ENCODE measurements around the gene MUC4. TPM values are rescaled to one million over a fixed set of nuclear protein-coding genes. Genes with fewer than 3 reads are reported as not detected.

The MUC4 gene
- polyA plus RNA-seq, 1 experiment: not detected

DNA sequence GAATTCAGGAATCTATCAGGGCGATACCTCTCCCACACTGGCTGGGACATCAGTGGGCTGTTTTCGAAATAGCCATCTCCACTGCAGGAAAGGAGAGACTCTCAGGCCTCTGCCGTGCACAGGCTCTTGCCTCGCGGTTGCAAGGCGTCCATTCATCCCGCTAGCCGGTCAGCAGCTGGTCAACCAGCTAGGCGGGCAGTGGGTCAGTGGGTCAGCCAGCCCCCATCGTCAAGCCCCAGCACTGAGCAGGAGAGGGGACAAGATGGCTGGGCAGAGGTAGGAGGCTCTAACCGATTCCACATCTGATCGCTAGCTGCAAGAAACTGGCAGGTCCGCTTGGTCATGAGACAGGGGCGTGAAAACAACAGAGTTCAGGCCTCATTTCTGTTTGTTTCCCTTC, 45.1 kb downstream of the MUC4 start:
- Histone ChIP-seq H3K4me3 (ENCODE audit: low read depth, low read length) (no peak overlapping the region), H3K27me3 (ENCODE audit: control insufficient read depth, insufficient read depth, low read length) (peaks cover 16% of the 10 kb centered on the region), H3K9me3 (ENCODE audit: control insufficient read depth, insufficient read depth, low read length) (peaks cover 26% of the 10 kb centered on the region), H3K27ac (ENCODE audit: low read depth, low read length) (no peak overlapping the region)
- TF ChIP-seq CTCF (IDR thresholded peaks at IDR 0.05; ENCODE audit: low read depth, low read length): no peak
- ChIA-PET CTCF (no interaction called here), POLR2A (no interaction called here)
- no peak for DNase-seq (ENCODE audit: low read depth, low spot score)

- peaks cover 30% of the 10 kb centered on the region for H3K27me3 ChIP-seq (ENCODE audit: control insufficient read depth, insufficient read depth, low read length)
- TF ChIP-seq CTCF (IDR thresholded peaks at IDR 0.05; ENCODE audit: low read depth, low read length): no peak
- no peak for DNase-seq (ENCODE audit: low read depth, low spot score)
- H3K4me3 ChIP-seq (ENCODE audit: low read depth, low read length): no peak overlapping the region
- no peak overlapping the region for H3K27ac ChIP-seq (ENCODE audit: low read depth, low read length)
- ChIA-PET CTCF (no interaction called here), POLR2A (no interaction called here)
- peaks cover 15% of the 10 kb centered on the region; the same call in 1 of the 2 replicates for H3K9me3 ChIP-seq (ENCODE audit: control insufficient read depth, insufficient read depth, low read length)
Measured at GRCh38 chr3:195764961-195765706, 46.6 kb downstream of the MUC4 start.

DNA sequence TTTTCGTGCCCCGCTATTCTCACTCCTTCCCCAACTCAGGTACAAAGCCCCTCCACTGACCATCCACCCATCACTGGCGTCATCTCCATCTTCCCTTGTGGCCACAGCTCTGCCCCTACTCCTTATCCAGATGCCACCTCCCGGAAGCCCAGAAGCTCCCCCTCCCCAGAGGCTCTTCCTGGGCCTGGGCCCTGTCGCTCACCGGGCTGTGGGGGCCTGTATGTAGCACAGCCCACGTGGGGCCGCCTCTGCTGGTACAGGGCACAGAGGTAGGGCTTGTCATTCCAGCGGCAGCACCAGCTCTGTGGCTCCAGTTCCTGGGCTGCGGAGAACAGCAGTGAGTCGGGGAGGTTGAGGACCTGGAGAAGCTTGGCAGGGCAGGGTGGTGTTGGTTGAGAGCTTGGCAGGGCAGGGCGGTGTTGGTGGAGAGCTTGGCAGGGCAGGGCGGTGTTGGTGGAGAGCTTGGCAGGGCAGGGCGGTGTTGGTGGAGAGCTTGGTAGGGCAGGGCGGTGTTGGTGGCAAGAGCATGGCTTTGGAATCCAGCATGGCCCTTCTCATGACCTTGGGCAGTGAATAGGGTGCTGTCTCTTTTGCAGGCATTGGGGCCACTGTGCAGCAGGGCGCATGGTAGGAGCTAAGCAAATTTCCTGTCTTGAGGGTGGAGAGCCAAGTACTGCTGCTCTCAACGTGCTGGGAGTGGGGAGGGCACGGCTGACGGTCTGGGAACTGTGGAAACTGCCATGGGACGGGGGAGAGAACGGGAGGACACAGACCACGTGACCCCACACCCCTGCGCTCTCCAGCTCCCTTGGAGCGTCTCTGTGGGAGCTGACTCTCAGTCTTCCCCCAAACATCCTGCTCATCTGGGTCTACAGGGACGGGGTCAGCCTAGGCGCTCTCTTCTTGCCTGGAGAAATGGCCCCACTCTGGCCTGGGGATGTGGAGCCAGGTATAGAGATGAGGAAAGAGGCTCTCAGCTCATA, 47.6 kb downstream of the MUC4 start:
- H3K9me3 ChIP-seq (ENCODE audit: control insufficient read depth, insufficient read depth, low read length): peaks cover 12% of the 10 kb centered on the region; the same call in 1 of the 2 replicates
- H3K27ac ChIP-seq (ENCODE audit: low read depth, low read length): no peak overlapping the region
- no peak overlapping the region for H3K4me3 ChIP-seq (ENCODE audit: low read depth, low read length)
- no peak for TF ChIP-seq CTCF (IDR thresholded peaks at IDR 0.05; ENCODE audit: low read depth, low read length)
- CTCF ChIA-PET: no interaction called here
- no peak for DNase-seq (ENCODE audit: low read depth, low spot score)
- POLR2A ChIA-PET: no interaction called here
- peaks cover 32% of the 10 kb centered on the region for H3K27me3 ChIP-seq (ENCODE audit: control insufficient read depth, insufficient read depth, low read length)

GRCh38 chr3:195763076-195763830, 48.5 kb downstream of the MUC4 start:
- no peak overlapping the region for H3K4me3 ChIP-seq (ENCODE audit: low read depth, low read length)
- CTCF ChIA-PET: no interaction called here
- peaks cover 36% of the 10 kb centered on the region for H3K27me3 ChIP-seq (ENCODE audit: control insufficient read depth, insufficient read depth, low read length)
- POLR2A ChIA-PET: no interaction called here
- no peak for DNase-seq (ENCODE audit: low read depth, low spot score)
- TF ChIP-seq CTCF (IDR thresholded peaks at IDR 0.05; ENCODE audit: low read depth, low read length): no peak
- H3K9me3 ChIP-seq (ENCODE audit: control insufficient read depth, insufficient read depth, low read length): peaks cover 7% of the 10 kb centered on the region; the same call in 1 of the 2 replicates
- no peak overlapping the region for H3K27ac ChIP-seq (ENCODE audit: low read depth, low read length)
